H9 (cell line): ENCODE results near the gene IFT122. TPM values are rescaled to one million over a fixed set of nuclear protein-coding genes. Genes with fewer than 3 reads are reported as not detected.

ENCODE experiments used
- DNase-seq: peaks from one replicate; pipeline ENCODE4 v3.0.0-alpha.2; 2017
- H2AFZ ChIP-seq: one replicate; pipeline ENCODE4 v1.6.1; 2013; ENCODE audit warnings: mild to moderate bottlenecking, low read length, control low read depth, moderate library complexity
- H2AK5ac ChIP-seq: 2 replicates; pipeline ENCODE4 v1.6.1; 2013; ENCODE audit warnings: low read length, control low read depth, mixed read lengths; ENCODE audit not compliant: insufficient read length
- H2BK120ac ChIP-seq: one replicate; pipeline ENCODE4 v1.6.1; 2013; ENCODE audit warnings: low read depth, mild to moderate bottlenecking, low read length, control low read depth, inconsistent platforms; ENCODE audit not compliant: poor library complexity, severe bottlenecking
- H2BK12ac ChIP-seq: 2 replicates; pipeline ENCODE4 v1.6.1; 2013; ENCODE audit warnings: low read length, control low read depth, mixed read lengths, low read depth; ENCODE audit not compliant: insufficient read length
- H2BK15ac ChIP-seq: 2 replicates; pipeline ENCODE4 v1.6.1; 2013; ENCODE audit warnings: low read depth, low read length, control low read depth
- H2BK20ac ChIP-seq: one replicate; pipeline ENCODE4 v1.6.1; 2013; ENCODE audit warnings: low read depth, mild to moderate bottlenecking, low read length, control low read depth, inconsistent platforms; ENCODE audit not compliant: poor library complexity, severe bottlenecking
- H2BK5ac ChIP-seq: 2 replicates; pipeline ENCODE4 v1.6.1; 2013; ENCODE audit warnings: low read length, control low read depth, mixed read lengths; ENCODE audit not compliant: insufficient read length
- H3K14ac ChIP-seq: 2 replicates; pipeline ENCODE4 v1.6.1; 2013; ENCODE audit warnings: low read length, control low read depth; ENCODE audit not compliant: insufficient read depth
- H3K18ac ChIP-seq: 2 replicates; pipeline ENCODE4 v1.6.1; 2013; ENCODE audit warnings: low read depth, mild to moderate bottlenecking, mixed read lengths, low read length, control low read depth; ENCODE audit not compliant: insufficient read length
- H3K23ac ChIP-seq: 2 replicates; pipeline ENCODE4 v1.6.1; 2013; ENCODE audit warnings: low read length, control low read depth, mixed read lengths, low read depth; ENCODE audit not compliant: insufficient read length
- H3K23me2 ChIP-seq: 2 replicates; pipeline ENCODE4 v1.6.1; 2013; ENCODE audit warnings: low read depth, mild to moderate bottlenecking, mixed read lengths, low read length, control low read depth; ENCODE audit not compliant: insufficient read length, poor library complexity, severe bottlenecking
- H3K27ac ChIP-seq: 2 replicates; pipeline ENCODE4 v1.5.1; 2013; ENCODE audit warnings: low read length, control low read depth, mixed read lengths, low read depth; ENCODE audit not compliant: insufficient read length
- H3K27me3 ChIP-seq: 2 replicates; pipeline ENCODE4 v1.6.1; 2013; ENCODE audit warnings: low read length, control low read depth, inconsistent platforms; ENCODE audit not compliant: insufficient read depth
- H3K4ac ChIP-seq: 2 replicates; pipeline ENCODE4 v1.6.1; 2013; ENCODE audit warnings: low read depth, mild to moderate bottlenecking, control low read depth, inconsistent platforms, low read length, moderate library complexity
- H3K4me1 ChIP-seq: 2 replicates; pipeline ENCODE4 v1.6.1; 2013; ENCODE audit warnings: low read length, control low read depth, inconsistent platforms; ENCODE audit not compliant: insufficient read depth
- H3K4me2 ChIP-seq: 2 replicates; pipeline ENCODE4 v1.6.1; 2013; ENCODE audit warnings: low read length, control low read depth, mixed read lengths; ENCODE audit not compliant: insufficient read length, insufficient read depth
- H3K56ac ChIP-seq: 2 replicates; pipeline ENCODE4 v1.6.1; 2013; ENCODE audit warnings: low read depth, mild to moderate bottlenecking, mixed read lengths, low read length, control low read depth; ENCODE audit not compliant: insufficient read length
- H3K79me1 ChIP-seq: 2 replicates; pipeline ENCODE4 v1.6.1; 2013; ENCODE audit warnings: low read depth, mild to moderate bottlenecking, moderate library complexity, low read length, control low read depth, inconsistent platforms; ENCODE audit not compliant: insufficient read depth, poor library complexity, severe bottlenecking
- H3K79me2 ChIP-seq: 2 replicates; pipeline ENCODE4 v1.6.1; 2013; ENCODE audit warnings: low read length, control low read depth, inconsistent platforms; ENCODE audit not compliant: insufficient read depth
- H3K9ac ChIP-seq: 2 replicates; pipeline ENCODE4 v1.6.1; 2013; ENCODE audit warnings: low read length, control low read depth, mixed read lengths; ENCODE audit not compliant: insufficient read length; ENCODE audit errors: extremely low read depth
- H3K9me3 ChIP-seq: one replicate; pipeline ENCODE4 v1.6.1; 2013; ENCODE audit warnings: low read depth, low read length, inconsistent platforms; ENCODE audit not compliant: control insufficient read depth
- H3T11ph ChIP-seq: one replicate; pipeline ENCODE4 v1.6.1; 2013; ENCODE audit warnings: mild to moderate bottlenecking, low read length, control low read depth, inconsistent platforms
- H4K20me1 ChIP-seq: one replicate; pipeline ENCODE4 v1.6.1; 2013; ENCODE audit not compliant: control insufficient read depth, insufficient read length, insufficient read depth
- H4K5ac ChIP-seq: 2 replicates; pipeline ENCODE4 v1.6.1; 2013; ENCODE audit warnings: low read depth, mild to moderate bottlenecking, mixed read lengths, low read length, control low read depth; ENCODE audit not compliant: insufficient read length
- H4K8ac ChIP-seq: replicated peaks from 2 replicates; pipeline ENCODE4 v1.6.1; 2013; ENCODE audit warnings: low read length, control low read depth, mixed read lengths, low read depth; ENCODE audit not compliant: insufficient read length
- H4K91ac ChIP-seq: 2 replicates; pipeline ENCODE4 v1.6.1; 2013; ENCODE audit warnings: low read depth, mild to moderate bottlenecking, moderate library complexity, mixed read lengths, low read length, control low read depth; ENCODE audit not compliant: insufficient read length
- H3K27ac Mint-ChIP-seq, 3 experiments: 2 replicates in 2 of 3; 3 replicates in 1 of 3; pipeline ENCODE4 v1.8.0; 2020 to 2021; ENCODE audit warnings: mixed read lengths in 3 of 3, mild to moderate bottlenecking in 1 of 3, moderate library complexity in 1 of 3
- H3K27me3 Mint-ChIP-seq: 2 replicates; pipeline ENCODE4 v1.8.0; 2021; ENCODE audit warnings: low read depth, mild to moderate bottlenecking, moderate library complexity, mixed read lengths
- H3K36me3 Mint-ChIP-seq, 3 experiments: 2 replicates in 2 of 3; 3 replicates in 1 of 3; pipeline ENCODE4 v1.8.0; 2020 to 2021; ENCODE audit warnings: low read depth in 3 of 3, mixed read lengths in 3 of 3; ENCODE audit not compliant: insufficient read depth in 1 of 3
- H3K4me1 Mint-ChIP-seq, 2 experiments: 2 replicates each; pipeline ENCODE4 v1.8.0; 2020; ENCODE audit warnings: mixed read lengths in 2 of 2
- H3K4me3 Mint-ChIP-seq, 2 experiments: 2 replicates in 1 of 2; 3 replicates in 1 of 2; pipeline ENCODE4 v1.8.0; 2020 to 2021; ENCODE audit warnings: mild to moderate bottlenecking in 2 of 2, mixed read lengths in 2 of 2, moderate library complexity in 1 of 2
- H3K9me3 Mint-ChIP-seq, 2 experiments: 2 replicates in 1 of 2; 3 replicates in 1 of 2; pipeline ENCODE4 v1.8.0; 2020; ENCODE audit warnings: mild to moderate bottlenecking in 2 of 2, mixed read lengths in 2 of 2, moderate library complexity in 1 of 2
- WGBS: extraction: QIAGEN DNeasy Blood & Tissue Kit; methylation state at CpG from one replicate; pipeline ENCODE4 v1.1.7; 2013; ENCODE audit warnings: missing lambda C conversion rate, low lambda C conversion rate, mixed read lengths; ENCODE audit not compliant: insufficient read length; ENCODE audit errors: extremely low coverage; 5-methylcytosine and 5-hydroxymethylcytosine counted together
- total RNA-seq: library from RNA; stranded (reverse); gene quantifications from 2 replicates; pipeline ENCODE4 v1.2.1, GENCODE V29; 2021
- TF ChIP-seq, protein P1 (sequence below): fragments of 200-600 bp; sonication (generic); conservative IDR thresholded peaks from 3 replicates; pipeline ENCODE4 v1.8.0; 2021; ENCODE audit warnings: antibody characterized with exemption, mild to moderate bottlenecking

The IFT122 gene
- total RNA-seq, 1 experiment from 2014 or later, result 19.3 TPM

DNA sequence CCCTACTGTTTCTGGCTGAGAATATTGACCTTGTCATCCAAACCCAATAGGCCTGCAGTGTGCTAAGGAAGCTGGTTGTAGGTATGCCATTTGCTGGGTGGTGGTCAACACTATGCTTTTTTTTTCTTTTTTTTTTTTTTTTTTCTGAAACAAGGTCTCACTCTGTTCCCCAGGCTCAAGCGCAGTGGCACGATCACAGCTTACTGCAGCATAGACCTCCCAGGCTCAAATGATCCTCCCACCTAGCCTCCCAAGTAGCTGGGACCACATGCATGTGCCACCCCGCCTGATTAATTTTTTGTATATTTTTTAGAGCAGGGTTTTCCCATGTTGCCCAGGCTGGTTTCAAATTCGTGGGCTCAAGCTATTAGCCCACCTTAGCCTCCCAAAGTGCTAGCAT is 52.7 kb downstream of the IFT122 start:
- Histone ChIP-seq H3K79me2 (no peaks in the 10 kb centered on the region), H2BK120ac (no peak overlapping the region), H4K91ac (no peak overlapping the region), H3K4me1 (peaks cover 6% of the 10 kb centered on the region; the same call in 1 of the 2 replicates), H3K9ac (no peak overlapping the region), H3K27me3 (no peaks in the 10 kb centered on the region; the same call in 1 of the 2 replicates), H3K79me1 (no peaks in the 10 kb centered on the region), H3K9me3 (no peaks in the 10 kb centered on the region), H3K18ac (no peak overlapping the region), H3K23me2 (no peaks in the 10 kb centered on the region), H3K4ac (no peak overlapping the region), H4K20me1 (no peaks in the 10 kb centered on the region), H2AK5ac (no peak overlapping the region), H3K27ac (no peak overlapping the region), H4K5ac (no peak overlapping the region), H3T11ph (no peak overlapping the region), H3K56ac (no peak overlapping the region), H2BK20ac (no peak overlapping the region), H3K23ac (no peak overlapping the region), H2BK12ac (no peak overlapping the region), H3K4me2 (no peak overlapping the region), H2BK15ac (no peak overlapping the region), H2AFZ (no peak overlapping the region), H4K8ac (no peak overlapping the region), H2BK5ac (no peak overlapping the region), H3K14ac (no peak overlapping the region)
- Mint-ChIP-seq H3K9me3 (no peaks in the 10 kb centered on the region), H3K27ac (no peak overlapping the region), H3K27me3 (peaks cover 30% of the 10 kb centered on the region), H3K4me3 (no peak overlapping the region), H3K36me3 (peaks cover 8 to 36% (median 25%) of the 10 kb centered on the region in 3 experiments; a peak in 6 of 7 replicates), H3K4me1 (peaks cover 16 to 27% of the 10 kb centered on the region in 2 experiments)
- no CpG with 5 or more reads among the region's 4 CpGs for WGBS
- TF ChIP-seq, protein P1, sequence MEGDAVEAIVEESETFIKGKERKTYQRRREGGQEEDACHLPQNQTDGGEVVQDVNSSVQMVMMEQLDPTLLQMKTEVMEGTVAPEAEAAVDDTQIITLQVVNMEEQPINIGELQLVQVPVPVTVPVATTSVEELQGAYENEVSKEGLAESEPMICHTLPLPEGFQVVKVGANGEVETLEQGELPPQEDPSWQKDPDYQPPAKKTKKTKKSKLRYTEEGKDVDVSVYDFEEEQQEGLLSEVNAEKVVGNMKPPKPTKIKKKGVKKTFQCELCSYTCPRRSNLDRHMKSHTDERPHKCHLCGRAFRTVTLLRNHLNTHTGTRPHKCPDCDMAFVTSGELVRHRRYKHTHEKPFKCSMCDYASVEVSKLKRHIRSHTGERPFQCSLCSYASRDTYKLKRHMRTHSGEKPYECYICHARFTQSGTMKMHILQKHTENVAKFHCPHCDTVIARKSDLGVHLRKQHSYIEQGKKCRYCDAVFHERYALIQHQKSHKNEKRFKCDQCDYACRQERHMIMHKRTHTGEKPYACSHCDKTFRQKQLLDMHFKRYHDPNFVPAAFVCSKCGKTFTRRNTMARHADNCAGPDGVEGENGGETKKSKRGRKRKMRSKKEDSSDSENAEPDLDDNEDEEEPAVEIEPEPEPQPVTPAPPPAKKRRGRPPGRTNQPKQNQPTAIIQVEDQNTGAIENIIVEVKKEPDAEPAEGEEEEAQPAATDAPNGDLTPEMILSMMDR, result no peak
- DNase-seq, result no peak
